Stimulated activated CD4-positive, alpha-beta T cell treated with anti-CD3 and anti-CD28 coated beads, Interleukin-12 subunit alpha, Interleukin-12 subunit beta, amount 100 ng/mL, for 4 hours (primary cell): Measurements from ENCODE around the gene SLC40A1.

Source experiments
- DNase-seq: peaks from one replicate; pipeline ENCODE4 v3.0.0-alpha.2; 2020

SLC40A1 gene

DNA sequence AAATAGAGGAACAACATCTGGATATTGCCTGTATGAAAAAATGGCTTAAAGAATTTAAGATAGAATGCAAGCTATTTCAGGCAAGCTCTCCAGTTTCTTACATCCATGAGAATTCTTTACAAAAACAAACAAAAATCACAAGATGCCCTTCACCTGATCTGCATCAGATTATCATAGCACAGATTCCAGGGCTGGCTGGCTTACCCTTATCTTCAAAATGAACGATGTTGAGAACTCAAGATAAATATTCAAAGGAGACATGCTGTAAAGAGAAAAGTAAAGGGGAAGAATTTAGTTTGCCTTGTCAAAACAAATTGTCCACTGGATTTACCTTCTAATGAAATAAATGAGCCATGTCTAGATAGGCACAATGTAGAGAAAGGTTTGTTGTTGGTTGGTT lies 18.7 kb upstream of the SLC40A1 start:
- no peak for DNase-seq

DNA sequence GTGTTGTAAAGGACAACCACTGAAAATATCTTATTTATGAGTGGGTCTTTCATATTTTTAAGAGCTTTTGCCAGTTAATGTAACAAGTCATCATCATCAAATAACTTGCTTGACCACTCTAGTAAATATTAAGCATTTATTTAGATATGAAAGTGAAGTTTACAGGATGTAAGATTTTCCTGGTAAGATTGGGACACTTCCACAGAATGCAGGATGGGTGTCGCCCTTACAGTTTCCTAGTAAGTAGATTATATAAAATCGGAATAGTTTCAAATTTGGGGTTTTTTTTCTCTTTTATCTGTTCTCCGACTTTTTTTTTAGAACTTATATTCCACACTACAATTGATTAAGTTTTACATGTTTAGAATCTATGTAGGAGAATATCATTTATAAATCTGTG lies 14.8 kb upstream of the SLC40A1 start:
- no peak for DNase-seq

DNA sequence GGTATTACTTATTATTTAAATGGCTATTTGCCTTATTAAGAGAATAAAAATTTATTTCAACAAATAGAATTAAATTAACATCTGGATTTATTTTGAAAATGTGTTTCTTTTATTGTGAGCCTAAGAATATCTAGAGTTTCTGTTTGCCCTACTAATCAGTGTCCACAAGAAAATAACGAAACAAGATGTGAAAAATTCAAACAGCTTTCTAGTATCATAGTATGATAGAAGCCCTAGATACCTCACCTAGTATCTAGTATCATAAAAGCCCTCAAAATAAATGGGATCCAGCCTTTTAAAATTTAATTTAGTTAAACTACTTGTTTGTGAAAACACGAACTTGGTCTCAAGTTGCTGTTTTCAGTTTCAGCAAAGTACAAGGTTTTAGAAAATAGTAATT lies 13.7 kb upstream of the SLC40A1 start:
- DNase-seq: no peak

DNA sequence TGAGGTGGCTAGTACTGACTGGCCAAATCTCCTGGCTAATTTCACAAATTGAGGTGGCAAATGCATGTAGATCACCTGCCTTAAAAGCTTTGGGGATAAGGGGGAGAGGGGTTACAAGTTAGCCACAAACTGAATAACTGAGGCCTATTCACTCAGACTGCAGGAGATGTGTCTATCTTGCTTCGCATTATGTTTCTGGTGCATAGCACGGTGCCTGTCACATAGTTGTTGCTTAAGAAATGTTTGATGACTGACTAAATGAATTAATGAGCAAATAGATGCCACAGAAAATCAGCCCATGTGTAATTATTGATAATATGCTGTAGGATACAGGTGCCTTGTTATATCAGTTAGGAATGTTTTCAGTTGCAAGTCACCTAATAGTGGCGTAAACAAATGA lies 12.5 kb upstream of the SLC40A1 start:
- no peak for DNase-seq

DNA sequence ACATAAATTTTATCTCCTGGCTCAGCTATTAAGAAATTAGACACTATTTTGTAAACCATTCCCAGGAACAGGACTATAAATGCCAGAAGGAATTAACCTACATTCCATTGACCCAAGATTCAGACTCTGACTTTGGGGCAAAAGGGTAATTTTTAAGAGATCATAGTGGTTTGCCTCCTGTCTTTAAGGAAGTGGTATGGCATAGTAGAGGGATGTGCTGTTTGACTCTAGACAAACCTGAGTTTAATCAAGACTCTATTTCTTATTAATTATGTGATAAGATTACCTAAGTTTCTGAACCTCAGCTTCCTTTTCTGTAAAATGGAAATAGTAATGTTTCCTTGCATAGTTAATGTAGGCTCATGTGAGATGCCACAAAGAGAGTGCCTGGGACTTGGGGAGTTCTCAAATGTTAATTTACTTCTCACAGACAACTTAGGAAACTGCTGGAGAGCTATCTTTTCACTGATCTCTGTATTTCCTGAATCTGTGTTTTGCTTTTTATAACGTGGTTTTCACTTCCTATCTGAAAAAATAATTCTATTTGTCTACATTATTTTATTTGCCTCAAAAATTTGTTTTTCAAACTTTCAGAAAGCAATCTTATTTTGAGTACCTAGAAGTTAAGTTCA lies 11.9 kb upstream of the SLC40A1 start:
- no peak for DNase-seq

DNA sequence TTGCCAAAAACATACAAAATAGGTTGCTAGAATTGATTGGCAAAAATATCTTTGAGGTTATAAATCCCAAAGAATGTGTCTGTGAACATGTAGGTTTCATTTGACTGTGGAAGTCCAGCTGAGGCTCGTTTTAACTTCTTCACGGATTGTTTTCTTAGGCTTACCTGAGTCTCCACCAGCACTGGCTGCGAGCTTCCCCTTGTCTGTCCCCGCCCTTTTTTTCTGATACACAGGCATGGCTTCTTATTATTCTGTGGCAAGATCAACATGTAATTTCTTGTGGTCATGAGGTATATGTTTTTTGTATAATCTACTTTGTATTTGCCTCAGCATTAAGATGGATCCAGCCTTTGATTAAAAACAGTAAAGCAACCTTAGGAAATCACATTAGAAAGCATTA lies 7.2 kb upstream of the SLC40A1 start:
- DNase-seq: no peak

DNA sequence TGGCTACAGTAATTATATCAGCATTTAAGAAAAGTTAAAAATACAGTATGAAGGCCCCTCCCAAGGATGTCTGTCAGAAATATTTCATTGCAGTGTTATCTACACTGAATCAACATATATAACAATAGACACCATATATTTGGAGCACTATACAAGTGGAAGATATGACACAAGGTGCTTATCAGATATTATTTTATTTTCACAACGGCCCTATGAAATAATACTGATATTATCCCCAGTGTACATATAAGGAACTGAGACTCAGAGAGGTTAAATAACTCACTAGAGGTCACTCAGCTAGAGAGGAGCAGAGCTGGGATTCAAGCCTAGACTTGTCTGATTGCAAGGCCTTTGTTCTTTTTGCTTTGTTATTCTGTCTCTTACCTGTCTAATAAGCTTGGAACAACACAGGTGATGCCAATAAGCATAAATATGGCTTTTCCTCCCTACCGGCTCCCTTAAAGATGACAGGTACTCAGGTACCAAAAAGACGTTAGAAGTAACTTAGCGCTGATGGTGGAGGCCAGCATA lies 4.7 kb upstream of the SLC40A1 start:
- DNase-seq: no peak

DNA sequence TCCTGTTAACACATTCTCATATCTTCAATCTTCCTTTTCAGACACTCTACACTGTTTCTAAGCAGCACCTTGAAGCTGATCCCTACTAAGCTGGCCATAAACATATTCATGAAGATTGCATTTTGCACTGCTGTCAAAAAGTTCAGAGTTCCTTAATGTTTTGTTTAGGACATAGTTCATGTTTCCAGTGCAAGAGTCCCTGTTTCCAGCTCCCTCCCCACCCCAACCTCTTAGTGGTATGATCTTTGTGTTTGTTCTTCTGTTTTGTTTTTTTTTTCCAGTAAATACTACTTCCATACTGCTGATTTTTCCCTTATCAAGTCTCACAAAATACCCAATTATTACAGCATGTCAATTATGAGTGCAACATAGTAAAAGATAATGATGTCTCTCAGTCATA lies 4.1 kb upstream of the SLC40A1 start:
- no peak for DNase-seq

DNA sequence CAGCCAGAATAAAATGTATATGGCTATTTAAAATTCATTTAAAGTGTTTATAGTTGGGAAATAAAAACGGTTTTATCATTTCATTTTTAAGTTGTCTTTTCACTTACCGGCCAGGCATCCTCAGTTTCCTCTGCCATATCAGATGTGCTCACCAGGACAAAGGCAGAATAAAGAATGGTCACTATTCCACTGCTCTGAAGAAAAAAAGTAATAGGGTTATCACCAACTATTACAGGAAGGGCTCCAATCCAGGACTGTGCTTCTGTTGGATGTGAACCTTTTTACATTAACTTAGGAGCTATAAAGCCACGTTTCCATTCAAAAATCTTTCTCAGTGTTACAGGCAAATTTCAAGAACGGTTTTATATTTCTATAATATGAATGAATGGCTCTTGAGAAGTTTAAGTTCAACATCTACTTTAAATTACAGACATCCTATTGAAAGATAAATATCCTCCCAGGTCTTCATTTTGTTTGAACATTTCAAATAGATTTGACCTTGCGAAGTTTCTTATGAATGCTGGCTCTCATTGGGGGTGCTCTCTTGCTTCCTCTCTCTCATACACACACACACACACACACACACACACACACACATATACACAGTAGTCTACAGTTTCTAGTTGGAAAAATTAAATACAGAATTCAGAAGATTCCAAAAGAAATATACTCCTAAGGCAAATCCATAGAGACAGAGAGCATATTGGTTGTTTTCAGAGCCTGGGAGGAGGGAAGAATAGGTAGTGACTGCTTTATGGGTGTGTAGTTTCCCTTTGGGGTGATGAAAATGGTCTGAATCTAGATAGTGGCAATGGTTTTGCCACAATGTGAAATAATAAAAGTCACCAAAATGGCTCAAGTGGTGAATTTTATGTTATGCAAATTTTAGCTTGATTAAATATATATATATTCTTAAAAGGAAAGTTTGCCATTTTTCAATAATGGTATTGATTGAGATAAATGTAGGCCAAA lies 2.9 kb upstream of the SLC40A1 start:
- no peak for DNase-seq

DNA sequence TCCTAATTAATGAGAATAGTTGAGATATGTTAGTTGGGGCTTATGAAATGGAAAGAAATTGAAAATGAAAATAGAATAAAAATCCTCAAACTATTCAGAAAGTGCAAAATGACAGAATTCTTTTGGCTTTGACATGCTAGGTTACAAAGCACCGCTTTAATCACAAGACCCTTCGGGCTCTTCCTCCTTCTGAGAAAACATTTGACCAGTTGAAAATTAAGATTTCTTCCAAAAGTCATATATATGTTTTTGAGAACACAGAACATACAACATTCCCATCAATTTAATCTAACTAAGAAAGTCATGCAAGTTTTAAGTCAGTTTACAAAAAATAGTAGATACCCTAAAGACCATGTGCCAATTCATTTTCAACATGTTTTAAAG lies 2.2 kb upstream of the SLC40A1 start:
- DNase-seq: no peak

DNA sequence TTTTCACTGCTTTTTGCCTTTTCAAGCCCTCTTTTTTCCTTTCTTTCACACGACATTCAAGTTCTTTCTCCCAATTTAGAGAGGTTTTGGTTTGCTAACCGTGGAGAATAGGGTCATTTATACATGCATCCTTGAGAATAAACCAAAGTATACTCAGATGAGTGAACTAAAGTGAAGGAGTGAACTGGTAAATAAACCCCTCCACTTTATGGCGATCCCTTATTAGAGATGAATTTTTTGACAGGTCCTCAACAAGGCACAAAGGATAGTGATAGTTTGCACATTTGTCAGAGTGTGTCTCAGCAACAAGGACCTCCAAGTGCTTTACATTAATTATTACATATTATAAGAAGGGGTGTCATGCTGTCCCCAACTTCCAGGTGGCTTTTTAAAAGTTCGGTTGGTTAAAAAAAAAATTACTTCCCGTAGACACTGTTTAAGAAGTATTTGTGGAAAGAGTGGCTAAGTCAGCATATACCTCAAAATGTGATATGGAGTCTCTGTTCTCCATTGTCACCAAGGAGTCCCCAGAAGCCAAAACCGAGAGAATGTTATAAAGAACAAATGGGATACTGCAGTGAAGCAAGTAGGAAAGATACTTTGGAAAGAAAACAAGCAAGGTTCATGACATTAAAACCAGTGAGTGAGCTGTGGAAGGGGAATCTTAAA lies 1.7 kb upstream of the SLC40A1 start:
- DNase-seq: no peak

DNA sequence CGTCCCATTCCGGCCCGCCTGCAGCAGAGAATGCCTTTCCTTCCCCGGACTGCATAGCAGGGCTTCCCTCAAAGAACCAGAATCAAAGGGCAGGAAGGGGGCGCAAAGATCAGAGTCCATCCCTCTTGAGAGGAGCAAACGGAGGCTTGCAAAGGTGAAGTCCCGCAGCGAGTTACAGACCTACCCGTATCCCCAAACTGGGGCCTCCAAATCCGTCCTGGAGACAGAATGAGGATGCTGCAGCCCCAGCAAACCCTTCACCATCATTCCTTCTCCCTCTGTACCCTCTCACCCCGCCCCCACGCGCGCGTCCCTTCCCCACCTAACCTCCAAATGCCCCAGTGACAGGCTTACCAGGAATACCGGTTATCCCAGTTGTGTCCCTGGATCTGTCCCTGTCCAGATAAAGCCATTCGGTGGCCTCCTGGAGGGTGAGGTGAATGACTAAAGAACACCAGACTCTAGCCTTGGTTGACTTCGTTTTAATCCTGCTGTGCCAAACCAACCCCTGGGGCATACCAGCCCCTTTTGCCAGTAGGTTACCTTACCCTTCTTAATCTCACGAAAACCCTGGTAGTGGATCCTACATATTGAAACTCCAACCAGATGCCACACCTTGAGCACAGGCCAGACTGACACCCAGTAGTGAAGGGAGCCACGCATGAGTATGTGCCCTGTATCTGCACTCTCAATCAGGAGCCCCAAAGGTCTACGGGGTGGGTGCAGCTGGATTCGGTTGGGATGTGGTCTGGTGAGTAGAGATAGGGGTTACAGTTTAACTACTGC lies 961 bp upstream of the SLC40A1 start:
- DNase-seq: no peak

DNA sequence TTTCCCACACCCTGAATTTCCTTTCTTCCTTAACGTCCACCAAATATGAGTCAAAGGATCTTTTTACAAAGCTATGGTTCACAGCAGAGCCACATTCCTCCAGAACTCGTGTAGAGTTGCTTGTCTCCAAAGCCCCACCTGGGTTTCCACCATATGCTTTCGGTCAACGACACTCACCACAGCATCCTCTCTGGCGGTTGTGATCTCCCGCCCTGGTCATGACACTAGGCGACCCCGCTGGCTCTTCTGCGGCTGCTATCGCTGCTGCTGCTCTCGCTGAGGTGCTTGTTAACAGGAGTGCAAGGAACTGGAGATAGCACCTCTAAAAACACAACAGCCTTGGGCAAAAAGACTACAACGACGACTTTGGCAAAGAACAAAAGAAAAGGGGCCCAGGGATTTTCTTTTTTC lies 340 bp downstream of the SLC40A1 start:
- peak; percentile 20 for DNase-seq

DNA sequence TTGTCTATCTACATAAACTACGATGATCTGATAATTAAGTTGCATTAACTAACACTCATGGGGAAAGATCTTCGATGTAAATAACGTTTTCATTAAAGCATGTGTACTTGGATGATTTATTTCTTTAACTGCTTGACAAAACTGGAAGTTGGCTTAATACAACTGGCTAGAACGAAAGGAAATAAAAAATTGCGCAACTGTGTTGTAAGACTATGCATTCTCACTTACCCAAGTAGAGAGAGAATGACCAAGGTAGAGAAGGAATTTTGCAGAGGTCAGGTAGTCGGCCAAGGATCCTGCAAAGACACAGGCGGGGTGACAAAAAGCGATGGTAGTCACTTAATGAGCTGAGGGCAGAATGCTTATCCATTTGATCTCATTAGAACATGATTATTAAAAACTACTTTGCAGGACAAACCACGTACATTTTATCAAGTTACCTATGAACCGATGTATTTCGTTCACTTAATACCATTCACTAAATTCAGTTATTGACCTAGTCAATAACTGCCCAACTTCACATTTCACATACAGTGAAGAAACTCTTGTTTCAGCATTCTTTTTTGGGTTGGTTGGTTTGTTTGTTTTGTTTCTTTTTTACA lies 900 bp downstream of the SLC40A1 start:
- DNase-seq: no peak

DNA sequence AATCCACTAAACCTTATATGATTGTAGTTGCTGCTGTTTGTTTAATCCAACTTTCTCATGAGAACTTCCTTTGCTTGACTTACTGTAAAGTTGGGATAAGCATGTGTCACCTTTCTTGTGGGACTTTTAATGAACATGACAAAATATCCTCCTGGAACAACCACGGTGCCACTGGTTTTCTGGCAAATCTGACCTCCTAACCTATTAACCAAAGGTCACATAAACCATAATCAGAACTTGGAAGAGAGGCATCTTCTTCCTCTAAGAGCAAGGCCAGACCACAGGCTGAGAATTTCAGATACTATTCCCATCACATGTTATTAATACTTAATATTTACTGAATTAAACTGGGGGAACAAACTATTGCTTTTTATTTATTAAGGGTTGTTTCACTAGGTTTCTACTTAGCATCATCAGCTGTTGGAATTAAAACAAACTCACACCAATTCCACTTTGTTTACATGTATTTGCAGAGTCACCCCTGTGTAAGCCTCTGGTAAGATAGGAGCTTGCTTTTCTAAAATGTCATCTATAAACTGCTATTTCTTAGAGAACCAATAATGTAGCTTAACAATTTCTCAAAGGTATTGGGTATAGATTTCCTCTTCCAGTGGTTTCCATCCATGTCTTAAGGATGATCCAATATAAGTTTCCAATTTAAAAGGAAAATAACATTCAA lies 2.2 kb downstream of the SLC40A1 start:
- no peak for DNase-seq

DNA sequence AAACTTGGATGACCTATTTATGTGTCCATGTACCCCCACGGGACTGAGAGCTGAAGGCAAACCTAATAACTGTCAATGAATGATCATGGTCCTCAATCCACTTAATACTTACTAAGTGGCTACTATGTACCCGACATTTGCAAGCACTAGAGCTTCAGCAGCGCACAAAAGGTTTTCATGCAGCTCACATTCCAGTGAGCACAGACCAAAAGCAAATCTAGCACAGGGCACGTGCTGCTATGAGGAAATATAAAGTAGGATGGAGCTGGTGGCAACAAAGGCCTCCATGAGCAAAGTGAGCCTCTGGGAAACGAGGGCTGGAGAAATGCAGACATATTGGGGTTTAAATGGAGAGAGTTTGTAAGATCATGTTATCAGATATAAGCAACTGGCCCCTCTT lies 3.5 kb downstream of the SLC40A1 start:
- no peak for DNase-seq

DNA sequence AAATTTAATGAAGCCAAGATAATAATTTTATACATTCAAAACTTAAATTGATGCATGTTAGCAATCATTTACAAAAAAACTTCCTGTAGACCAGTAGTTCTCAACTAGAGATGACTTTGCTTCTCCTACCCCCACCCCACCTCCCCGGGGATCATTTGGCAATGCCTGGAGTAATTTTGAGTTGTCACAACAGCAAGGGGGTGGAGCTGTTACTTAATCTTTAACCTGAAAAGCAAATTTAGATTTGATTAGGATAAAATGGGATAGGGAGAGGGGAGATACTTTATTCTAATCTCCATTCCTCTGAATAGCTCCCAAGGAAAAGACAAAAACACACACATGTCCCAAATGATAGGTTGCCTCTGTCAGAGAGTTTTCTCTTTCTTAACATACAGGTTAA lies 4.2 kb downstream of the SLC40A1 start:
- DNase-seq: no peak

DNA sequence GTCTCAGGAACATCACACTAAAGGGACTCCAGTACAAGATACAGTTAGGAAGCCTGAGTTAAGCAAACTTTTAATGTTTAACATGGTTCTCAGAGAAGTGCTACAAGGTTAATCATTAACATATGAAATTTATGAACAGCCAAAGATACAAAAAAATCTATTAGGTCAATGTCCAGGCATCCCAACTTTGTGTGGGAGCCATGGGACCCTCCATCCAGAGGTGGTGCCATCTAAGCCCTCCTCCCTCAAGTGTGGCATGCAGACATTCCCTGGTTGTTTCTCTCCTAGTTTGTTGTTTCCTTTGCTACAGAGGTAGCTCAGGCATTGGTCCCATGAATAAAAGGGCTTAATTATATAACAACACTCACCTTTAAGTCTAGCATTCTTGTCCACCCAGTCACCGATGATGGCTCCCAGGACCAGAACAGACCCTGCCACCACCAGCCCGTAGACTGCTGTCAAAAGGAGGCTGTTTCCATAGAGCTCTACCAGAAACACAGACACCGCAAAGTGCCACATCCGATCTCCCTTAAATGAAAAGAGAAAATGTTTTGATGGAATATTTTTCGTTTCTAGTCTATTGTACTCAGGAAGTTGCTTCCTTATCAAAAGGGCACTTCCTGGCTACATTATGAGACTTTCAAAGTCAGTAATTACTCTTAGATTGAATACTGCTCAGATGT lies 5.7 kb downstream of the SLC40A1 start:
- DNase-seq: no peak

DNA sequence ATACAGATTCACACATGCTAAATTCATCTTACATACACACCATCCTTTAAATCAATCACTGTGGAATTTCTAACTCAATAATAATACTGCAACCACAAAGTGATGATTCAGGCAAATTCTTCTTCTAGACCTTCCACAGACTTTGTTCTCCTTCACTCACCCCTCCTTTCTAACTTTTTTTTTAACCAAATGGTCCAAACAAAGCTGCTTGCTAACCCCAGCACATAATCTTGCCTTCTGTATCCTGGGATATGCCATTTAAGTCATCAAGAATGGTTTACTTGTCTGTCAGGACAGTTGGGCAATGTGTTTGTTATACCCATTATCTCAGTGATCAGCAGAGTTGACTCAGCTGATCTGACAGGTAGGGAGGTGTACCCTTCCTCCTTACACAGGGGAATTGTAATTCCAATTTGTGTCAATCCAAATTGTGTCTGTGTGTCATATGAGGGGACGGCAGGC lies 10.0 kb downstream of the SLC40A1 start:
- no peak for DNase-seq

DNA sequence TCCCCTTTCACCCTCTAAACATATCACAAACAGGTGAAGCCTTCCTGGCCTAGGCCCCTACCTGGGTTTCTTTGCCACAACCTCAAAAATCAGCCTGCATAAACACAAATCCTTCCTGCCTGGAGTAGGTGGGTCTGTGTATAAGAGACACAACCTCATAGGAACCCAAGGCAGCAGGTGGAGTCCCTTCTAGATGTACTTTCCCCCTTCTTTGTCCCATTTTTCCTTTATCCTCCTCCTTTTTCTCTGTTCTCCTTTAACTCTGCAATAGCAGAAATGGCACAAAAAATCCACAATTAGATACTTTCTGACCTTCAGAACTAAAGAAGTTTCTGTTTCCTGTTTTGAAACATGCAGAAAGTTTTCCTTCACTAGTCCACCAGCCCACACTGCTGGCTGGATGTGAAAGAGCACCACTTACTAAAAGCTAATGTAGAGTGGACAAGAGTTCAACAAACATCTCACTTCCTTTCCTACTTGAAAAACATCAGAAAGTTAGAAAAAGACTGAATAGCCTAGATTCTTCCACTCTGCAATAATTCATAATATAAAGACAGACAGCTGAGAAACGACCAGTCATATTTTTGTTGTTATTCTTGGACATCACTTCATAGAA lies 11.2 kb downstream of the SLC40A1 start:
- no peak for DNase-seq

DNA sequence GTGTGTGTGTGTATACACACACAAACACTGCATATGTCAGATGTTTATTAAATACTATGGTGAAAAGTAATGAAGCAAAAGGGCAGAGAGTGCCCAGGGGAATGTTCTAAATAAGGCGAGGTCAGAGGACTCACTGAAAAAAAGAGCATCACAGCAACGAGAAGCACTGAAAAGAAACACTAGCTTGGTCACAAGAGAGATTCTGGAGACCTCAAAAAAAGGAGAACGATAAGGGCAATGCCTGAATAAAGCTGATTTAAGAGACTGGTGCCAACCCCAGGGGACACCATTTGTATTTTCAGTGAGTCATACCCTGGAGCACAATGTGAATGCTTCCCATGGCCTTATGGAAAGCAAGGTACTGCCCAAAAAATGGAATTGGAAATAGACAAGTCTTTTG lies 14.5 kb downstream of the SLC40A1 start:
- no peak for DNase-seq
